GM12878 (cell line): ENCODE measurements around the gene MGST1. TPM values are rescaled to one million over a fixed set of nuclear protein-coding genes. Genes with fewer than 3 reads are reported as not detected.

ENCODE experiments used
- ATAC-seq: fragments of 200-7000 bp; cut with Tn5 transposase; 3 replicates; pipeline ENCODE4 v1.9.1; 2020; ENCODE audit warnings: mild to moderate bottlenecking, moderate library complexity
- BruUV-seq: library from RNA; stranded (reverse); fragments of 400-500 nt; replicated peaks from 2 replicates; lab custom pipeline; 2021; lab: Mats Ljungman, UMichigan
- CTCF ChIA-PET: fragments of 300-600 bp; sonication (Branson Sonifier 250); formaldehyde crosslinking; extraction: SDS; loops from one replicate; lab custom pipeline; 2021; ENCODE audit warnings: inconsistent platforms; lab: Yijun Ruan, JAX
- POLR2A ChIA-PET: fragments of 350-600 bp; formaldehyde crosslinking; extraction: SDS; loops from one replicate; lab custom pipeline; 2021; ENCODE audit warnings: inconsistent platforms; lab: Charles Lee
- RAD21 ChIA-PET: fragments of 300-600 bp; sonication (Branson Sonifier 250); formaldehyde crosslinking; loops from one replicate; lab custom pipeline; 2023; ENCODE audit warnings: antibody characterized with exemption; ENCODE audit not compliant: unreplicated experiment; lab: Charles Lee
- SMC1A ChIA-PET: fragments of 300-600 bp; sonication (Branson Sonifier 250); formaldehyde crosslinking; loops from one replicate; lab custom pipeline; 2023; ENCODE audit not compliant: unreplicated experiment, uncharacterized antibody; lab: Charles Lee
- DNase-seq: peaks from one replicate; pipeline ENCODE4 v3.0.0-alpha.2; 2011; ENCODE audit warnings: low read depth, low spot score
- FAIRE-seq: peaks from 3 replicates; lab custom pipeline; 2011; peaks lifted over from hg19 to GRCh38; lab: Jason Lieb, UNC
- H2AFZ ChIP-seq: 2 replicates; pipeline ENCODE4 v1.6.0; 2011; ENCODE audit warnings: low read depth, low read length, control low read depth; ENCODE audit not compliant: control insufficient read depth
- H3K27ac ChIP-seq: 2 replicates; pipeline ENCODE4 v1.5.1; 2011; ENCODE audit warnings: control low read depth; ENCODE audit not compliant: control insufficient read depth, insufficient read depth
- H3K27me3 ChIP-seq, 2 experiments: replicated peaks in 1 of 2; 2 replicates each; pipeline versions ENCODE4 v1.6.0 to v1.6.1; 2011; ENCODE audit warnings: low read length in 1 of 2; ENCODE audit not compliant: control insufficient read depth in 2 of 2, insufficient read depth in 2 of 2
- H3K36me3 ChIP-seq, 2 experiments: 2 replicates each; pipeline ENCODE4 v1.5.1; 2011; ENCODE audit warnings: low read length in 1 of 2; ENCODE audit not compliant: control insufficient read depth in 2 of 2, insufficient read depth in 2 of 2
- H3K4me1 ChIP-seq: 2 replicates; pipeline ENCODE4 v1.6.1; 2011; ENCODE audit warnings: mild to moderate bottlenecking, low read length, moderate library complexity, mixed read lengths; ENCODE audit not compliant: control insufficient read depth, insufficient read depth
- H3K4me2 ChIP-seq: 2 replicates; pipeline ENCODE4 v1.6.0; 2011; ENCODE audit warnings: control low read depth; ENCODE audit not compliant: control insufficient read depth, insufficient read depth
- H3K4me3 ChIP-seq: fragments of 200-600 bp; sonication (generic); 2 replicates; pipeline ENCODE4 v1.5.1; 2016
- H3K79me2 ChIP-seq: 2 replicates; pipeline ENCODE4 v1.6.0; 2011; ENCODE audit warnings: low read length; ENCODE audit not compliant: control insufficient read depth, insufficient read depth
- H3K9ac ChIP-seq: 2 replicates; pipeline ENCODE4 v1.8.0; 2011; ENCODE audit warnings: low read length, control low read depth, mixed read lengths; ENCODE audit not compliant: control insufficient read depth, insufficient read depth
- H3K9me3 ChIP-seq: replicated peaks from 3 replicates; pipeline ENCODE4 v1.5.1; 2011; ENCODE audit warnings: mild to moderate bottlenecking, low read length; ENCODE audit not compliant: control insufficient read depth, insufficient read depth
- H4K20me1 ChIP-seq: 2 replicates; pipeline ENCODE4 v1.6.0; 2011; ENCODE audit not compliant: control insufficient read depth, insufficient read depth
- ATF3 ChIP-seq: IDR thresholded peaks from 2 replicates; pipeline ENCODE4 v1.6.1; 2011; ENCODE audit warnings: low read depth, mild to moderate bottlenecking, low read length, moderate library complexity, borderline replicate concordance; ENCODE audit errors: extremely low read depth
- CHD2 ChIP-seq: IDR thresholded peaks from 2 replicates; pipeline ENCODE4 v1.6.1; 2011; ENCODE audit warnings: low read depth, low read length, improper control_type of control experiment, borderline replicate concordance
- DPF2 ChIP-seq: fragments of 450-650 bp; IDR thresholded peaks from 2 replicates; pipeline ENCODE4 v1.6.1; 2017; ENCODE audit warnings: mild to moderate bottlenecking
- ELK1 ChIP-seq: IDR thresholded peaks from 2 replicates; pipeline ENCODE4 v1.6.1; 2012; ENCODE audit warnings: low read depth, low read length, improper control_type of control experiment
- HDAC6 ChIP-seq: fragments of 200-600 bp; sonication (generic); IDR thresholded peaks from one replicate; pipeline ENCODE4 v1.8.0; 2017; ENCODE audit warnings: antibody characterized with exemption; ENCODE audit not compliant: unreplicated experiment
- KDM1A ChIP-seq: fragments of 200-600 bp; sonication (generic); IDR thresholded peaks from 2 replicates; pipeline ENCODE4 v1.6.1; 2016; ENCODE audit warnings: borderline replicate concordance
- PAX8 ChIP-seq: fragments of 450-650 bp; IDR thresholded peaks from 2 replicates; pipeline ENCODE4 v1.6.1; 2017; ENCODE audit warnings: mild to moderate bottlenecking, moderate library complexity
- RCOR1 ChIP-seq: conservative IDR thresholded peaks from 2 replicates; pipeline ENCODE4 v1.6.1; 2012; ENCODE audit warnings: low read depth, low read length, improper control_type of control experiment
- RELA ChIP-seq: fragments of 450-650 bp; IDR thresholded peaks from 2 replicates; pipeline ENCODE4 v1.8.0; 2014; ENCODE audit warnings: borderline replicate concordance; ENCODE audit not compliant: partially characterized antibody
- TBL1XR1 ChIP-seq: IDR thresholded peaks from 2 replicates; pipeline ENCODE4 v1.6.1; 2012; ENCODE audit warnings: low read depth, low read length, improper control_type of control experiment
- ZBTB40 ChIP-seq: fragments of 450-650 bp; IDR thresholded peaks from 2 replicates; pipeline ENCODE4 v1.6.1; 2016; ENCODE audit warnings: mild to moderate bottlenecking, moderate library complexity, borderline replicate concordance
- whole genome bisulfite sequencing: methylation state at CpG from one replicate; pipeline ENCODE4 v1.1.6; 2016; ENCODE audit warnings: low lambda C conversion rate; ENCODE audit not compliant: insufficient replicate concordance, insufficient coverage; ENCODE audit errors: missing lambda C conversion rate; 5-methylcytosine and 5-hydroxymethylcytosine counted together
- in situ Hi-C: fragments of 300-500 bp; cut with MboI; formaldehyde crosslinking; loops from 9 replicates; pipeline ENCODE4 v1.14.3; 2018; ENCODE audit warnings: mixed read lengths
- intact Hi-C: fragments of 100-400 bp; cut with micrococcal nuclease; formaldehyde crosslinking; loops from one replicate; pipeline ENCODE4 v1.14.2; 2022; ENCODE audit not compliant: unreplicated experiment
- polyA plus RNA-seq, 11 experiments: library from polyadenylated mRNA; depleted of rRNA in 4 of 11; unstranded in 6 of 11; stranded (reverse) in 5 of 11; fragments of >200 nt; fragmentation: Nextera tagmentation in 4 of 11; fragmentation: Illumina TruSeq in 1 of 11; extraction: Ambion mirVana in 4 of 11; extraction: Trizol in 1 of 11; gene quantifications; 1 replicate in 1 of 11; 2 replicates in 10 of 11; pipeline versions ENCODE4 v1.2.1 to v1.2.3, GENCODE V29; 2011 to 2016; ENCODE audit warnings: inconsistent platforms in 2 of 11, missing spikeins in 2 of 11, low read depth in 1 of 11
- total RNA-seq, 4 experiments: library from RNA; depleted of rRNA in 3 of 4; stranded (reverse); fragments of >200 nt in 3 of 4; fragmentation: Illumina TruSeq in 1 of 4; extraction: Trizol in 1 of 4; gene quantifications; 2 replicates each; pipeline versions ENCODE4 v1.2.1 to v1.2.3, GENCODE V29; 2013 to 2021

Gene MGST1
- total and polyA plus RNA-seq, 10 of the 15 experiments (the other 5 are each of a cell fraction or from before 2014, with no cell fraction given): 22.5 to 237 (median 172) TPM

GRCh38 chr12:16345105-16345504, 2.3 kb upstream of the MGST1 start:
- ChIA-PET CTCF (interaction anchor here (0.5 to 1.3 kb wide), 2 partner anchors 26 to 266 kb away, joined by 3 read pairs; no protein-coding TSS in a partner anchor), POLR2A (no interaction called here), SMC1A (no interaction called here), RAD21 (interaction anchor here (0.6 kb wide), 1 partner anchor 575 kb away, joined by 3 read pairs; no protein-coding TSS in a partner anchor)
- H3K9ac ChIP-seq: no peak overlapping the region
- DNase-seq: no peak
- H3K4me1 ChIP-seq: no peaks in the 10 kb centered on the region
- no peak overlapping the region for H3K27ac ChIP-seq
- H2AFZ ChIP-seq: no peak overlapping the region
- no peak for FAIRE-seq
- H3K36me3 ChIP-seq: no peaks in the 10 kb centered on the region
- H3K9me3 ChIP-seq: no peaks in the 10 kb centered on the region
- H3K79me2 ChIP-seq: no peaks in the 10 kb centered on the region
- 40% methylated on average over 1 of the region's 1 CpG for WGBS
- H3K4me2 ChIP-seq: no peak overlapping the region
- intact Hi-C loops (no loop called here), in situ Hi-C loops (no loop called here)
- H3K4me3 ChIP-seq: no peak overlapping the region
- no peaks in the 10 kb centered on the region for H3K27me3 ChIP-seq
- TF ChIP-seq HDAC6: no peak
- no peak for TF ChIP-seq CHD2
- TF ChIP-seq PAX8: no peak
- TF ChIP-seq RCOR1: no peak
- TF ChIP-seq RELA: no peak
- TF ChIP-seq ATF3: no peak
- BruUV-seq: no TSS peak
- H4K20me1 ChIP-seq: no peaks in the 10 kb centered on the region
- ATAC-seq: no peak

- Histone ChIP-seq H4K20me1 (no peaks in the 10 kb centered on the region), H3K4me2 (no peak overlapping the region), H3K36me3 (no peaks in the 10 kb centered on the region), H3K9ac (no peak overlapping the region), H3K9me3 (no peaks in the 10 kb centered on the region), H3K4me3 (no peak overlapping the region), H3K4me1 (no peaks in the 10 kb centered on the region), H3K27ac (no peak overlapping the region), H2AFZ (no peak overlapping the region), H3K79me2 (no peaks in the 10 kb centered on the region), H3K27me3 (no peaks in the 10 kb centered on the region)
- DNase-seq: no peak
- ChIA-PET SMC1A (interaction anchor here (0.8 kb wide), 1 partner anchor 256 kb away, joined by 3 read pairs; no protein-coding TSS in a partner anchor), POLR2A (no interaction called here), CTCF (no interaction called here), RAD21 (interaction anchor here (0.6 kb wide), 1 partner anchor 580 kb away, joined by 3 read pairs; no protein-coding TSS in a partner anchor)
- ATAC-seq: no peak
- 25% methylated on average over 7 of the region's 7 CpGs for WGBS
- no TSS peak for BruUV-seq
- in situ Hi-C loops (no loop called here), intact Hi-C loops (no loop called here)
- FAIRE-seq: no peak
- TF ChIP-seq DPF2 (no peak), KDM1A (no peak), TBL1XR1 (no peak), ZBTB40 (no peak), ELK1 (no peak)
Observed at GRCh38 chr12:16346958-16347357, 487 bp upstream of the MGST1 start.
